HCT116 (cell line): Measurements from ENCODE around the gene EFHD1.

Experiments used
- POLR2A ChIP-seq: IDR thresholded peaks from 2 replicates; pipeline ENCODE4 v1.7.0; 2011; ENCODE audit warnings: borderline replicate concordance; ENCODE audit not compliant: insufficient read depth, insufficient read length; ENCODE audit errors: extremely low read depth
- POLR2AphosphoS5 ChIP-seq: IDR thresholded peaks from 2 replicates; pipeline ENCODE4 v1.6.1; 2011; ENCODE audit warnings: mild to moderate bottlenecking, low read depth, low read length, moderate library complexity
- RAD21 ChIP-seq: IDR thresholded peaks from 2 replicates; pipeline ENCODE4 v1.6.1; 2012; ENCODE audit warnings: low read depth, mild to moderate bottlenecking
- REST ChIP-seq: IDR thresholded peaks from 2 replicates; pipeline ENCODE4 v1.6.1; 2012; ENCODE audit warnings: low read depth
- SRF ChIP-seq: IDR thresholded peaks from 2 replicates; pipeline ENCODE4 v1.6.1; 2012; ENCODE audit warnings: low read depth
- TF ChIP-seq, protein P1 (sequence below), 3 experiments: fragments of 200-600 bp in 1 of 3; sonication (generic) in 1 of 3; IDR thresholded peaks in 2 of 3; conservative IDR thresholded peaks in 1 of 3; 2 replicates each; pipeline ENCODE4 v1.5.1; 2012 to 2017; ENCODE audit warnings: low read depth in 2 of 3, low read length in 2 of 3, antibody characterized with exemption in 1 of 3, borderline replicate concordance in 1 of 3, control low read depth in 1 of 3, mild to moderate bottlenecking in 1 of 3, mixed read lengths in 1 of 3, mixed run types in 1 of 3, moderate library complexity in 1 of 3; ENCODE audit not compliant: insufficient read depth in 1 of 3
- TF ChIP-seq, protein P2 (sequence below): IDR thresholded peaks from 2 replicates; pipeline ENCODE4 v1.6.1; 2012

DNA sequence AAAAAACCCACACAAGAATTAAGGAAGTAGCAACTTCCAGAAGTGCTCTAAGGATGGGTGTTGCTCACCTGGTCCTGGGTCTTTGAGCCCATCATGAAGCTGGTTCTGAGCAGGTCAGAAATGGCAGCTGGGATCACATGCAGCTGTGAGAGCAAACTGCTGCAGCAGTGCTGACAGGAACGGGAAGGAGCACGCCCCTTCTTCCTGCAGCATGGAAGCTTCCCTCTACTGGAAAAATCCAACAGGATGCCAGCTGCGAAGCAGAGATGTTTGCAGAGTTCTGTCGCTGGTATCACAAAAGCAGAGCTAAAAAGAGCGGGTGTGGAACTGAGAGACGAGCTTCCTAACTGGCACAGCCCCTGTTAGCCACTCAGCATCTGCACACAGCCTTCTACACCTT is 49.2 kb upstream of the EFHD1 start:
- TF ChIP-seq, protein P1, sequence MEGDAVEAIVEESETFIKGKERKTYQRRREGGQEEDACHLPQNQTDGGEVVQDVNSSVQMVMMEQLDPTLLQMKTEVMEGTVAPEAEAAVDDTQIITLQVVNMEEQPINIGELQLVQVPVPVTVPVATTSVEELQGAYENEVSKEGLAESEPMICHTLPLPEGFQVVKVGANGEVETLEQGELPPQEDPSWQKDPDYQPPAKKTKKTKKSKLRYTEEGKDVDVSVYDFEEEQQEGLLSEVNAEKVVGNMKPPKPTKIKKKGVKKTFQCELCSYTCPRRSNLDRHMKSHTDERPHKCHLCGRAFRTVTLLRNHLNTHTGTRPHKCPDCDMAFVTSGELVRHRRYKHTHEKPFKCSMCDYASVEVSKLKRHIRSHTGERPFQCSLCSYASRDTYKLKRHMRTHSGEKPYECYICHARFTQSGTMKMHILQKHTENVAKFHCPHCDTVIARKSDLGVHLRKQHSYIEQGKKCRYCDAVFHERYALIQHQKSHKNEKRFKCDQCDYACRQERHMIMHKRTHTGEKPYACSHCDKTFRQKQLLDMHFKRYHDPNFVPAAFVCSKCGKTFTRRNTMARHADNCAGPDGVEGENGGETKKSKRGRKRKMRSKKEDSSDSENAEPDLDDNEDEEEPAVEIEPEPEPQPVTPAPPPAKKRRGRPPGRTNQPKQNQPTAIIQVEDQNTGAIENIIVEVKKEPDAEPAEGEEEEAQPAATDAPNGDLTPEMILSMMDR (IDR thresholded peaks at IDR 0.05 in 2 of 3, conservative IDR thresholded peaks at IDR 0.05 in 1 of 3; ENCODE audit: borderline replicate concordance in 1 of 3, insufficient read depth in 1 of 3, low read depth in 2 of 3, low read length in 2 of 3): no peak
- TF ChIP-seq POLR2A (no peak), REST (no peak), POLR2AphosphoS5 (no peak), SRF (no peak), RAD21 (no peak)
- TF ChIP-seq, protein P2, sequence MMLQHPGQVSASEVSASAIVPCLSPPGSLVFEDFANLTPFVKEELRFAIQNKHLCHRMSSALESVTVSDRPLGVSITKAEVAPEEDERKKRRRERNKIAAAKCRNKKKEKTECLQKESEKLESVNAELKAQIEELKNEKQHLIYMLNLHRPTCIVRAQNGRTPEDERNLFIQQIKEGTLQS: no peak
